HG02610 (cell line): Measurements from ENCODE around the gene TMEM250.

Experiments used
- ATAC-seq: cut with Tn5 transposase; IDR thresholded peaks from one replicate; pipeline ENCODE4 v1.9.1; 2021; ENCODE audit warnings: mild to moderate bottlenecking, moderate library complexity; ENCODE audit not compliant: unreplicated experiment

Gene TMEM250

DNA sequence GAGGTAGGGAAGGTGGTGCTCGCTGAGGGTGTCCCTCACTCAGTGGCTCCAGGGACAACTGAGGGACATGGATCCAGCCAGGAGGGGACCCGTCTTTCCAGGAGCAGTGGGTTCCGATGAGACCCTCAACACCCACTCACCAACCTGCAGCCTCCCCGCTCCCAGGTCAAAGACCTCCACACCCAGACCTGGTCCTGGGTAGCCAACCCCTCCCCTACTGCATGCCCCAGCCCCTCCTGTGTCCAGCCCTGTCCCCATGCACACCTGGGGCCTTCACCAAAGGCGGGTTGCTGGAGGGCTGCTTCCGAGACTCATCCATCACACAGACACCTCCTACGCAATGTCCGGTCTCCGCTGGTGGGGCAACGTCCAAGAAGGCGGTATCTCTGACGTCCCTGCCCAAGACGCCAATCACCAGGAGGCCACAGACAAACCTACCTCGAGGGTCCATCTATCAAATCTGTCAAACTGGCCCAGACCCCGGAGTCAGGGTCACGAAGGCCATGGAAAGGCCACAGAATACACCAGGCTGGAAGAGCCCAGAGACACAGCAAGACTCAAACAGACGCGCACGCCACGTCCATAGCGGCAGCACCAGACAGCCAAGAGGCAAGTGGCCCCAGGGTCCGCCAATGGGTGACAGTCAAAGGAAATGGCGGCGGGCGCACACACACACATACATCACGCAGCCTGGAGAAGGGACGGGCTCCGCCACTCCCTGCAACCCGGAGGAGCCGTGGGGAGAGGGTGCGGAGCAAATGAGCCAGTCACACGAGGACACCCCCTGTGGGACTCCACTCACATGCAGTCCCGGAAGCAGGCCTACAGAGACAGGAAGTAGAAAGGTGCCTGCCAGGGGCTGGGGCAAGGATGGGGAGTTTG is 34.4 kb downstream of the TMEM250 start:
- no peak for ATAC-seq

DNA sequence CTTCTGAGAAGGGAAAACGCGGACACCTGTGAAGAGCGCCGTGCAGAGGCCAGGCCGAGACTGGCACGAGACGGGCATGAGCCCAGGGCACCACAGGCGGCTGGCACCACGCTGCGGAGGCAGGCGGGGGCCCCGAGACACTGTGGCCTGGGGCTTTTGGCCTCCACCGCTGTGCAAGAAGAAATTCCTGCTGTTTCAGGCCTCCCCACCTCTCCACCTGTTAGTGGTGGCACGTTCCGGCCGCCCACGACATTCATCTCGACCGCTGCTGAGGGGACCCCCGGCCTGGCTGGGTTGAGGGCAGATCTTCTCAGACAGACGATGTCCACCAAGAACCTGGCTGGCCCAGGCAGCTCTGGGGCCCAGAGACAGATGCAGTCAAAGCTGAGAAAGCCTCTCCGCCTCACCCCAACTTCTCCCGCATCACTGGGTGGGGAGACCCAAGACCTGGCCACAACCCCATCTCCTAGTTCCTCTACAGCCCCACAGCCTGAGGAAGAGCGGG is 35.1 kb downstream of the TMEM250 start:
- ATAC-seq, result no peak

DNA sequence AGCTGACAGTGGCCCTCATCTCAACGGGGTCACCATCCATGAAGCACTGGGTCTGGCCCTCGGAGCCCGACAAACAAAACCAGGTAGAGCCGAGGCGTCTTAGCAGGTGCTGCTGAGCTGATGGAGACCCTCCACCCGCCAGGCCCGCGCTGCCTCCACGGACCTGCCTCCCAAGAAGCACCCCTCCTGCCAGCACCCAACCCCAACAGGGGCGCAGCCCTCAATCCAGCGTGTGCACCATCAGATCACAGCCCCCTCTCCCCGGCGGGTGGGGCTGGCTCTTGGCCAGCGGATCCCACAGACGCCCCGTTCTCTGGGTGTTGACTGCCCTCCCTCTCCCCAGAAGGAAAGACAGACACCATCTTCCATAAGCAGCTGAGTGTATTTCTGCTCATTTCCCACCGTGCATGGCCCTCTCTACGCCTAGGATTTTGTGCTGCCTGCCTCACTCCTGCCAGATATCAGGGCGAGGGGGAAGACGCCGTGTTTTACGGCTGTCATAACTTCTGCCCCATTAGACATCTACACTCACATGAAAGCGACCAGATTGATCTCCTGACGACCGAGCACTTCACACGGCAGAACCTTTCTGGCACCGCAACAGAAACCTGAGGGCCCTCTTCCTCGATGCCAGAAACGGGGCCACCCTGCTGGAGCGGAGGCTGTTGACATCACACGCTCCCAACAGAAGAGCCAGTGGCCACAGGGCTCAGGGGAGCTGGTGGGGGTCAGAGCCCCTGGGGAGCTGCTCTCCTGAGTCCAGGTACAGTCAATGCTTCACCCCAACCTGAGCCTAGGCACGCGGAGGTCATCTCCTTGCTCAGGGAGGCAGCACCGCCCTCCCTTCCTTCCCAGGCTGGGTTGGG is 35.9 kb downstream of the TMEM250 start:
- no peak for ATAC-seq

DNA sequence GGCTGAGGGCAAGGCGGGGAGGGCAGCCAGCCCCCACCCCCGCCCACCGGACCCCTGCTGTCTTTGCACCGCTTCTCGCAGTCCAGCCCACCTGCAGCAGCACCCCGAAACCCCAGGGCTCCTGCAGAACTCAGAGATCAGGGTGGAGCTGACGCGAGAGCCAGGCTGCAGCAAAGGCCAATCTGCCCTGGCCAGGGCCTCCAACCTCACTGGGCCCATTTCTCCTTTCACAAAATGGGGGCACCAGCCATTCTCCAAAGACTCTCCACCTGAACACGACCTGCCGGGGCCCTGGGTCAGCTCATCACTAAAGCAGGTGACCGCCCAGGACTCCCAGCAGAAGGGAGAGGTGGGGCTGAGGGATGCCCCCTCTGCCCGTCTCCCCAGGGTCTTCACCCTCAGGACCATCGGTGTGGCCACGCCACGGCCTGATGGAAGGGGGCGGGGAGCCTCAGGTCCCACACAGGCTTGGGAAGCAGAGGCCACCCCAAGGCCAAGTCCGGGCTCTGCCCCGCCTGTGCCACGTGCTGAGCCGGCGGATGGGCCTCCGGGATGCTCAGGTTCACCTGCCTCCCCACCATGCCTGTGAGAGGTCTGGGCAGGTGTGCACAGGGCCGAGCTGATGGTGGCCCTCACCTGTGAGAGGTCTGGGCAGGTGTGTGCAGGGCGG is 36.7 kb downstream of the TMEM250 start:
- no peak for ATAC-seq

DNA sequence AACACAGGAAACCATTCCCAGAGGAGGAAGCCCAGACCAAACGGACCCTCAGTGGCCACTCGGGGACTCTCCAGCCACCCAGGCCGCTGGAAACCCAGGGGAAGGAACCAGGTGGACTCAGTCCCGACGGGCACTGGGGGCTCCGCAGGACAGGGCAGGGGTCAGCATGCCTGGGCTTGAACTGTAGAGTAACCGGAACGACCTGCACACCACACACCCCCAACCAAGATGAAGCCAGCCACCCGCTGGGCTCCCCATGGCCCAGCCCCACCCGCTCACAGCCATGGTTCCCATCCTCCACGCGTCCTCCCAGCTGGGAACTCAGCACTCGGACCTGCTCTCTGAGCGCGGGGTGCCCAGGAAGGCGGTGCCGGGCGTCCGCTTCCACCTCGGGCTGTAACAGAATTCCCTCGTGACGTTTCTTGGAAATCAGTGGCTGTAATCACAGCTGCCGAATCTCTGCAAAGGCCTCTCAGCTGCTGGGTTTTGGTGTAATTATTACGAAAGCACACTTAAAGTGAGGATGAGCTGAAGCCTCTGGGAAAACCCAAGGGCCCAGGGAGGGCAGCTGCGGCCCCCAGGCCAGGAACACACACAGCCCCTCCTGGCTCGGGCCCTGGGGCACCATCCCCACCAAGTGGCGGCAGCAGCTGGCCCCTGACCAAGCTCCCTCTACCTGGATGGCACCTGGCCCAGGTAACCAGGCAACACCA is 37.4 kb downstream of the TMEM250 start:
- no peak for ATAC-seq

DNA sequence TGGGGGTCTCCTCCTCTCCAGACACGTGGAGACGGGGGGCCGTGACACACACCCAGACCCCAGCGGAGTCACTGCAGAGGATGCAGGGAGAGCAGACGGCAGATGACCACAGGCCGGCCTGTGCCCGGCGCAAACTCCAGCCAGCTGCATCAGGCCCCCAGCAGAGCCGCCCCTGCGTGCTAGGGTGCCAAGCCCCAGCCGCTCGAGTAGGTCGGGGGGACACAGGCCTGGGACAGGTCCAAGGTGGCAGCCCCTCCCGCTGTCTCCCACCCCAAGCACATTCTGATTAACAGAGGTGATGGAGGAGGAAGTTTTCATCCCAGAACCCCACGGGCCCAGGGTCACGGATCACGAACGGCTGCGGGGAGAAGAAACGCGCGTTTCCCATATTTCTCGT is 38.0 kb downstream of the TMEM250 start:
- ATAC-seq, result no peak

DNA sequence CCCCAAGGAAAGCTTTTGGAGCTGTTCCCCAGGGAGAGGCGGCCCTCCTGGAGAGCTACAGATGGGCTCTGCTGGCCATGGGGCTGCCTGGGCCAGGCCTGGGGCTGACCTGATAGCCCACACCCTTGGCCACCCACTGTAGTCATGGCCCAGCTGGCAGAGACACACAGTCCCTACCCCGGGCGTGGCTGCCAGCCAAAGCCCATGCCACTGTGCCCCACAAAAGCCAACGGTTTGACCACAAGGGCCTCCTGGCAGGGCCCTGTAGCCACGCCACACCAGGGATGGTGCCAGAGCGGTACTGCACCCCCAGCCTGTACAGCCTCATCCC is 38.8 kb downstream of the TMEM250 start:
- ATAC-seq, result no peak

DNA sequence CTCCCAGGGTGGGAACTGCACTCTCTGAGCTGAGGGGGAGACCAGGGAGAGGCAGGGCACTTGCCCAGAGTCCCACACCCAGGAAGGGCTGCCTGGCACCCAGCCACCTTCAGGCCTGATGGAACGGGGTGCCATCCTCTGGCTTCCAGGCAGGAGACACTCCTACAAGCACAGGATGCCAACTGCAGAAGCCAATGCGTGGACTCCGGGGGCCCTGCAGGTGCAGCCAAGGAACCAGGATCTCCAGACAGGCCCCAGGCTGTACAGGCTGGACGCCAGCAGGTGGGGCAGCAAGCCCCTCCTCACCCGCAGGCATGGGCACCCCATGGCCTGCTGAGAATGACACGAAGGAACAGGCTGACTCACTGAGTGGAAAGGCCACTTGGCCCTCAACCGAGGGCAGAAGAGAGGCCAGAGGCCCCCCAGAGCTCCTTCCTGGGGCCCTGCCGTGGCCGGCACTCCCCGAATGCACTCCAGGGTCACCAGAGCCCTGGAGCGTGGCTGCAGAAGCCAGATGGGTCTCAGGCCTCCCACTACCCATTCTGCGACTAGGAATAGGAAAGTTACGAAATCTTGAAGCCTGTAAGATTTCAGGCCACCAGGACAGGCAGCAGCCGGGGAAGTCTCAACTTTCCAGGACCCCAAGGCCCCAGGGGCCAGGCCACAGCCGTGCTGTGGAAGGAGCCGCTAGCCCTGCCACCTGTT is 39.3 kb downstream of the TMEM250 start:
- ATAC-seq, result no peak

DNA sequence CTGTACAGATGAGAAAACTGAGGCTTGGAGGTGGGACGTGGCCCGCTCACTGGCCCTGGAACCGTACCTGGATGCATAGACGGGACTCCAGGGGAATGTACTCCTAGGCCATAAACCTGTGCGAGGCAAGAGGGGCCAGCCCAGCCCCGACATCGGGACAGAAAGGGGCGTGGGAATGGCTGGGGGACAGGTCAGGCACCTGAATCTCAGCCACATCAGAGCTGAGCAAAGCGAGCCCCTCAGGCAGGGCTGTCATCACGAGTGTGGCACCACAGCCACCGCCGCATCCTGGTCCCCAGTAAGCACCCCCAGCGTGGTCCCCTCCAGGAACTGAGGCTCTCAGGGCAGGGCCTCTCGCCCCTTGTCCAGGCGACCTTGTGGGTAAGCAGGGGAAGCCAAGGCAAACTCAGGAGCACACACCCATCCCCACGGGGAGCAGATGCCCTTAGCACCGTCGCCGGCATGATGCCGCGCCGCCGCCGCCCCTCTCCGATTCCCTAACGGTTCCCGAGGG is 40.1 kb downstream of the TMEM250 start:
- ATAC-seq, result no peak

DNA sequence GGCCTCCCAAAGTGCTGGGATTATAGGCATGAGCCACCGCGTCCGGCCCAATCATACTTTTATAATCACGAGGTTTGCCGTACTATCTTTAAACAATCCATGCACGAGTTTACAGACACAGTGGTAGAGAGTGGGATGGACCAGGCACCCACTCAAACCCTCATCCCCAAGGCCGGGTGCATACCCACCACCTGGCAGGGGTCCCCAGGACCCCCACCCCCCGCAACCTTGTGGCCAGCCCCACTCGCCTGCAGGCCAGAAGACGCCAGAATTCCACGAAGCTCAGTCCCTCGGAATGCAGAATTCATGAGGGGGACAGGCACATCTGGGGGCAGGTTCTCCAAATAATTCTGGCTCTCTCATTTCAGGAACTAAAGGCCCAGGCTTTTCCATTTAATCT is 40.7 kb downstream of the TMEM250 start:
- ATAC-seq, result no peak

DNA sequence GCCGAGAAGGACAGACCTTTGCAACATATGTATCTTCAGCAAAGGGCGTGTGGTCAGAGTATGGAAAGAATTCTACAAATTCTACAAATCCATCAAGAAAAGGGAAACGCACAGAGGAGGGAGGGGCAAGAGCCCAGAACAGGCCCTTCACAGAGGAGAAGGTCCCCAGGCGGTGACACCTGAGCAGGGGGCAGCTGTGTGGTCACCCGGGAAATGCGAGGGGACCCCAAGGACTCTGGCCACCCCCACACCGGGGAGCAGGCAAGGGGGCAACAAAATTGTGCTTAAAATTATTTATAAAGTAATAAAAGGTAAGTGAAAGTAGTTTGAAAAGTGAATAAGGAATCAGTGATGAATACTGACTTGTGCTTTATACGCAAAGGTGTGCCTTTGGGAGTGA is 41.2 kb downstream of the TMEM250 start:
- ATAC-seq, result no peak

DNA sequence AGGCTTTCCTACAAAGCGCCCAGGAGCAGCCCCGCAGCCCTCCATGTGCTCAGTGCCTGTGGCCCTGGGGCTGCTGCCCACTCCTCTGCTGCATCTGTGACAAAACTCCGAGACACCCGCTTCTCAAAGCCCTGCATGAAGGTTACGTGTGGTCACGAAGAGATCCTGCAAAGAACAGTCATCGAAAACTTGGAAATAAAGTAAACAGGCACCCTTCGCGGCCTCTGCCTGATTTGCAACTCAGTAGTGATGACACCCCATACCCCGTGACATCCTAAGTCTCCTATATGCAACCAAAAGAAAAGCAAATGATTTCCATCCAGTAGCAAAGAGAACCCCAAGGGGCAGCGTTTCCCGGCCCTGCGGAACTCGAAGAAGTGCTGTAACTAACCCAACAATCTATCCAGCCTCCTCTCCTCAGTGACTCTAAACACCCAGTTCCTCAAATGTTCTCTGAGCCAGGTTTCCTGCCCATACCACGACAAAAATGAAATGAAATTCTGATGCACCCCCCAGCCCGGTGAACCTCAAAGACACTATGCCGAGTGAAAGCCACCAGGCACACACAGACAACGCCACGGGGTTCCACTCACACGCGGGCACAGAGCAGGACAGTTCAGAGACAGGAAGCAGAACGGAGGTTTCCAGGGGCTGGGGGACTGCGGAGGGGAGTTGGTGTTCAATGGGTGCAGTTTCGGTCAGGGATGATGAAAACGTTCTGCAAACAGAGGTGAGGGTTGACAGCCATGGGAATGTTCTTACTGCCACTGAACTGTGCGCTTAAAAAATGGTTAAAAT is 42.6 kb downstream of the TMEM250 start:
- ATAC-seq, result no peak

DNA sequence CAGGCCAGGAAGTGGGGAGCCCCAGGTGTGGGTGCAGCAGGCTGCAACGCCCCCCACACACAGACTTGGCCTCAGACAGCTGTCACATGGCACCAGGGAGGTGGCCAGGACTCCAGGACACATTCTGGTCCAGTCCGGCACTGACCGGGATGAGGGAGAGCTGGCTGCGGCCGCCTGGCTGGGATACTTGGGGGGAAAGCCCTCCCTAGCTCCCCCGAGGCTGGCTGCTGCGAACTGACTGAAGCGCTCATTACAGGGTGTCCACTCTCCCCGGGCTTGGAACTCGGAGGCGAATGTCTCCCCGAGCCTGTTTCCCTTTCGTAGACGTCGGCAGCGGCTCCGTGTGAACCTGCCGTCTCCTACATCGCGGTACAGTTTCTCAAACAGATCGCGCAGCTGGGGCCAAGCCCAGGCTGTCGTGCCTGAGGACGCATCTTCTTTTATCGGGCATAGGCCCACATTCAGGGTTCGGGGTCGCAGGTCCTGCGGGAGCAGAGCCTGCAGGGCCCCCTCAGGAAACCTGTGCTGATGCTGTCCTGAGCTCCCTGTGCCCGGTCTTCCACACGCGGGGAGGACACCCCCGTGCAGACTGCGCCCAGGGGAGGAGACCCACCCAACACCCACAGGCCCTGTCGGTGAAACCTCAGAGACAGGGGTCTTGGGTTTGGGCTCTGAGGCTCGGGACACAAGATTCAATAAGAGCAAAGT is 43.4 kb downstream of the TMEM250 start:
- no peak for ATAC-seq

DNA sequence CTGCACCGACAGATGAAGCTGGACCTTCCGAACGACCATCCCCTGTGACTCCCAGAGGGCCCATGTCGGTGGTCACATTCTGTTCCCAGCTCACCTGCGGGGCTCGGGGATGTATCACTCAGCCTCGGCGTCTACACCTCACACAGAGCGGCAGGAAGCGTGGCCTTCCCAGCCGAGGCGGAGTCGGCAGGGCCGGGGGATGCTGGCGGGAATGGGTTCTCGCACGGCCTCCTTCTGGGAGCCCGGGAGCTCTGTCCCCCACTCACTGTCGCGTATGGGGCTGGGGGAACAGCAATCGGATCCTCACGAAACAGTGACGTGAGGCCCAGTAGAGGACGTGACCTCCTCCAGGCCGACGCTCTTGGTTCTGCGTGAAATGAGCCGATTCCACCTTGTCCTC is 44.0 kb downstream of the TMEM250 start:
- ATAC-seq, result no peak
